Small intestine (tissue), 7 donors: ENCODE measurements around the gene RAD51B. TPM values are rescaled to one million over a fixed set of nuclear protein-coding genes. Genes with fewer than 3 reads are reported as not detected.

Experiments used
- DNase-seq, 2 donors: peaks; one replicate each; pipeline versions ENCODE4 v3.0.0 to v3.0.0-alpha.2; 2013
- FAIRE-seq: peaks from 2 replicates; lab custom pipeline; 2012; peaks lifted over from hg19 to GRCh38; lab: Jason Lieb, UNC
- H3K27ac ChIP-seq, 3 donors: one replicate each; pipeline ENCODE4 v1.5.1; 2013; ENCODE audit warnings: low read length in 2 of 3, mild to moderate bottlenecking in 2 of 3, control low read depth in 1 of 3, inconsistent platforms in 1 of 3, low read depth in 1 of 3, moderate library complexity in 1 of 3
- H3K27me3 ChIP-seq, 3 donors: one replicate each; pipeline ENCODE4 v1.6.1; 2013; ENCODE audit warnings: low read length in 3 of 3, inconsistent platforms in 1 of 3; ENCODE audit not compliant: control insufficient read depth in 3 of 3, insufficient read depth in 3 of 3
- H3K36me3 ChIP-seq, 3 donors: one replicate each; pipeline ENCODE4 v1.6.1; 2013; ENCODE audit warnings: low read length in 3 of 3, inconsistent platforms in 1 of 3, low read depth in 1 of 3, mild to moderate bottlenecking in 1 of 3, moderate library complexity in 1 of 3; ENCODE audit not compliant: control insufficient read depth in 3 of 3, insufficient read depth in 2 of 3
- H3K4me1 ChIP-seq, 3 donors: one replicate each; pipeline ENCODE4 v1.6.1; 2013; ENCODE audit warnings: low read length in 2 of 3, inconsistent platforms in 1 of 3, low read depth in 1 of 3, mild to moderate bottlenecking in 1 of 3, moderate library complexity in 1 of 3; ENCODE audit not compliant: control insufficient read depth in 3 of 3, insufficient read depth in 2 of 3
- H3K4me3 ChIP-seq, 3 donors: one replicate each; pipeline ENCODE4 v1.5.1; 2013; ENCODE audit warnings: low read length in 3 of 3, control low read depth in 1 of 3, inconsistent platforms in 1 of 3, low read depth in 1 of 3, mild to moderate bottlenecking in 1 of 3, moderate library complexity in 1 of 3
- H3K9me3 ChIP-seq, 2 donors: one replicate each; pipeline ENCODE4 v1.6.1; 2013; ENCODE audit warnings: low read depth in 1 of 2, low read length in 1 of 2; ENCODE audit not compliant: control insufficient read depth in 2 of 2, insufficient read depth in 1 of 2
- WGBS, 3 donors: extraction: QIAGEN DNeasy Blood & Tissue Kit; methylation state at CpG; one replicate each; pipeline ENCODE4 v1.1.7; 2013; 5-methylcytosine and 5-hydroxymethylcytosine counted together
- polyA plus RNA-seq, 4 donors: library from polyadenylated mRNA; stranded (reverse) in 3 of 4; unstranded in 1 of 4; fragments of 200-250 nt in 3 of 4; fragments of 120-200 nt in 1 of 4; gene quantifications; one replicate each; pipeline versions ENCODE4 v1.2.1 to v1.2.3, GENCODE V29; 2013
- donor health status: healthy with polysubstance abuse.
- donor health status: control.
- donor health status: control.
- donor health status: Bipolar disorder and iron deficiency.
- donor health status: healthy.

RAD51B gene
- polyA plus RNA-seq, 4 donors = 1.1 to 9.0 (median 4.1) TPM

- FAIRE-seq = no peak
- Histone ChIP-seq H3K4me3 (no peak overlapping the region), H3K36me3 (no peaks in the 10 kb centered on the region), H3K27ac (peak overlapping the region in 1 of 3 donors; percentile 19), H3K27me3 (no peaks in the 10 kb centered on the region), H3K4me1 (peaks cover 2 to 47% (median 3%) of the 10 kb centered on the region in 3 donors), H3K9me3 (no peaks in the 10 kb centered on the region)
- DNase-seq = no peak
- WGBS, 3 donors = 69 to 85% (median 83%) methylated on average over 6 of the region's 6 CpGs
Observed at GRCh38 chr14:68627050-68627867, 807.7 kb downstream of the RAD51B start.

- 17 to 53% (median 25%) methylated on average over 34 to 37 of the region's 37 CpGs for WGBS, 3 donors
- no peak for FAIRE-seq
Observed at GRCh38 chr14:68627868-68628604, 808.5 kb downstream of the RAD51B start.

GRCh38 chr14:68628605-68629310, 809.2 kb downstream of the RAD51B start:
- H3K9me3 ChIP-seq = no peaks in the 10 kb centered on the region
- FAIRE-seq (no peak), DNase-seq (peak; percentile 67 to 77)
- 15 to 54% (median 20%) methylated on average over 30 of the region's 30 CpGs for WGBS, 3 donors
- no peaks in the 10 kb centered on the region for H3K27me3 ChIP-seq
- H3K36me3 ChIP-seq = no peaks in the 10 kb centered on the region
- H3K27ac ChIP-seq = peak overlapping the region; percentile 37 to 85 (median 80)
- H3K4me1 ChIP-seq = peaks cover 2 to 55% (median 3%) of the 10 kb centered on the region in 3 donors
- H3K4me3 ChIP-seq = peak overlapping the region in 2 of 3 donors; percentile 46 to 60

More at GRCh38 chr14:68627868-68628604, 808.5 kb downstream of the RAD51B start:
- H3K4me1 ChIP-seq = peaks cover 2 to 49% (median 3%) of the 10 kb centered on the region in 3 donors
- H3K36me3 ChIP-seq = no peaks in the 10 kb centered on the region
- H3K4me3 ChIP-seq = peak overlapping the region in 2 of 3 donors; percentile 46 to 60
- no peaks in the 10 kb centered on the region for H3K27me3 ChIP-seq
- peak overlapping the region; percentile 37 to 85 (median 80) for H3K27ac ChIP-seq
- DNase-seq = peak; percentile 64 to 89
- no peaks in the 10 kb centered on the region for H3K9me3 ChIP-seq

- DNase-seq (no peak), FAIRE-seq (no peak)
- Histone ChIP-seq H3K27ac (peak overlapping the region in 2 of 3 donors; percentile 32 to 85), H3K4me3 (no peak overlapping the region), H3K9me3 (no peaks in the 10 kb centered on the region), H3K27me3 (no peaks in the 10 kb centered on the region), H3K4me1 (peaks cover 2 to 56% (median 3%) of the 10 kb centered on the region in 3 donors), H3K36me3 (no peaks in the 10 kb centered on the region)
- 87 to 97% (median 95%) methylated on average over 8 of the region's 8 CpGs for WGBS, 3 donors
Observed at GRCh38 chr14:68630081-68630571, 810.5 kb downstream of the RAD51B start.

GRCh38 chr14:68630611-68631393, 811.2 kb downstream of the RAD51B start:
- peak overlapping the region in 2 of 3 donors; percentile 32 to 85 for H3K27ac ChIP-seq
- peaks cover 2 to 56% (median 3%) of the 10 kb centered on the region in 3 donors for H3K4me1 ChIP-seq
- H3K9me3 ChIP-seq = no peaks in the 10 kb centered on the region
- H3K27me3 ChIP-seq = no peaks in the 10 kb centered on the region
- H3K4me3 ChIP-seq = no peak overlapping the region
- DNase-seq (peak; percentile 34 to 75), FAIRE-seq (no peak)
- WGBS, 3 donors = 74 to 85% (median 75%) methylated on average over 11 of the region's 11 CpGs
- no peaks in the 10 kb centered on the region for H3K36me3 ChIP-seq

- H3K27ac ChIP-seq = peak overlapping the region in 1 of 3 donors; percentile 3
- no peaks in the 10 kb centered on the region for H3K27me3 ChIP-seq
- H3K4me3 ChIP-seq = no peak overlapping the region
- no peak for DNase-seq
- no peaks in the 10 kb centered on the region for H3K9me3 ChIP-seq
- FAIRE-seq = no peak
- H3K4me1 ChIP-seq = peaks cover 2 to 56% (median 3%) of the 10 kb centered on the region in 3 donors
- WGBS, 3 donors = 87 to 94% (median 91%) methylated on average over 11 of the region's 11 CpGs
- no peaks in the 10 kb centered on the region for H3K36me3 ChIP-seq
Observed at GRCh38 chr14:68631394-68632053, 811.9 kb downstream of the RAD51B start.
